Activated CD8-positive, alpha-beta T cell treated with anti-CD3 and anti-CD28 coated beads for 36 hours (primary cell): ENCODE measurements around the gene COMT. TPM values are rescaled to one million over a fixed set of nuclear protein-coding genes. Genes with fewer than 3 reads are reported as not detected.

Experiments
- ATAC-seq: fragments of 200-7000 bp; cut with Tn5 transposase; one replicate; pipeline ENCODE4 v1.10.0; 2021; ENCODE audit warnings: mild to moderate bottlenecking, moderate library complexity
- CTCF ChIA-PET: fragments of 350-600 bp; sonication (Branson Sonifier 250); formaldehyde crosslinking; loops from one replicate; lab custom pipeline; 2021; ENCODE audit warnings: antibody characterized with exemption; lab: Charles Lee
- POLR2A ChIA-PET: fragments of 350-600 bp; sonication (Branson Sonifier 250); formaldehyde crosslinking; loops from one replicate; lab custom pipeline; 2021; ENCODE audit warnings: antibody characterized with exemption; lab: Charles Lee
- DNase-seq: peaks from one replicate; pipeline ENCODE4 v3.0.0-alpha.2; 2020
- H3K27ac Mint-ChIP-seq: one replicate; pipeline ENCODE4 v1.8.0; 2021; ENCODE audit warnings: mild to moderate bottlenecking, mixed read lengths
- H3K27me3 Mint-ChIP-seq: one replicate; pipeline ENCODE4 v1.8.0; 2021; ENCODE audit warnings: mixed read lengths
- H3K36me3 Mint-ChIP-seq: one replicate; pipeline ENCODE4 v1.8.0; 2021; ENCODE audit warnings: low read depth, mixed read lengths
- H3K4me1 Mint-ChIP-seq: one replicate; pipeline ENCODE4 v1.8.0; 2021; ENCODE audit warnings: low read depth, mixed read lengths
- H3K4me3 Mint-ChIP-seq: one replicate; pipeline ENCODE4 v1.8.0; 2021; ENCODE audit warnings: mild to moderate bottlenecking, moderate library complexity, mixed read lengths
- H3K9me3 Mint-ChIP-seq: one replicate; pipeline ENCODE4 v1.8.0; 2021; ENCODE audit warnings: mixed read lengths
- CTCF ChIP-seq: fragments of 200-600 bp; IDR thresholded peaks from one replicate; pipeline ENCODE4 v1.8.0; 2022; ENCODE audit warnings: antibody characterized with exemption, mild to moderate bottlenecking
- intact Hi-C: fragments of 100-400 bp; cut with micrococcal nuclease; formaldehyde crosslinking; loops from one replicate; pipeline ENCODE4 v1.10.0; 2022
- total RNA-seq, 2 experiments: library from RNA; stranded (reverse); gene quantifications; one replicate each; pipeline ENCODE4 v1.2.3, GENCODE V29; 2021

COMT gene
- total RNA-seq, 2 experiments from 2014 or later, result 70.7 to 74.5 TPM

GRCh38 chr22:19943082-19944026 is 1.8 kb downstream of the COMT start:
- ChIA-PET POLR2A (interaction anchor here (0.6 to 2.3 kb wide), 6 partner anchors 11 to 357 kb away, joined by 3 to 7 read pairs (median 4); partner anchors contain the start of genes GNB1L and RTL10), CTCF (interaction anchor here (0.7 to 2.7 kb wide), 6 partner anchors 10 to 213 kb away, joined by 3 to 13 read pairs (median 4); no protein-coding TSS in a partner anchor)
- Mint-ChIP-seq H3K9me3 (no peaks in the 10 kb centered on the region), H3K27me3 (no peaks in the 10 kb centered on the region), H3K27ac (peak overlapping the region; percentile 96), H3K4me3 (peak overlapping the region; percentile 97), H3K4me1 (peaks cover 42% of the 10 kb centered on the region), H3K36me3 (peaks cover 27% of the 10 kb centered on the region)
- ATAC-seq, result no peak
- TF ChIP-seq CTCF, result no peak
- intact Hi-C loops, result no loop called here
- DNase-seq, result no peak

- POLR2A ChIA-PET, result interaction anchor here (1.1 kb wide), 1 partner anchor 38 kb away, joined by 4 read pairs; no protein-coding TSS in a partner anchor
- CTCF ChIA-PET, result interaction anchor here (0.7 to 2.5 kb wide), 20 partner anchors 9 to 224 kb away, joined by 3 to 21 read pairs (median 3); partner anchors contain the start of genes GP1BB and TANGO2
- ATAC-seq (no peak), DNase-seq (no peak)
- Mint-ChIP-seq H3K27ac (no peak overlapping the region), H3K36me3 (peaks cover 29% of the 10 kb centered on the region), H3K27me3 (no peaks in the 10 kb centered on the region), H3K4me1 (peaks cover 28% of the 10 kb centered on the region), H3K9me3 (no peaks in the 10 kb centered on the region), H3K4me3 (no peak overlapping the region)
- peak; percentile 7 for TF ChIP-seq CTCF
- intact Hi-C loops, result no loop called here
Observed at GRCh38 chr22:19948057-19948760, 6.6 kb downstream of the COMT start.

- intact Hi-C loops, result no loop called here
- H3K9me3 Mint-ChIP-seq, result no peaks in the 10 kb centered on the region
- no peak overlapping the region for H3K4me3 Mint-ChIP-seq
- H3K27me3 Mint-ChIP-seq, result no peaks in the 10 kb centered on the region
- POLR2A ChIA-PET, result no interaction called here
- ATAC-seq, result no peak
- no peak for DNase-seq
- H3K27ac Mint-ChIP-seq, result no peak overlapping the region
- peaks cover 26% of the 10 kb centered on the region for H3K4me1 Mint-ChIP-seq
- no peak for TF ChIP-seq CTCF
- peaks cover 19% of the 10 kb centered on the region for H3K36me3 Mint-ChIP-seq
- CTCF ChIA-PET, result interaction anchor here (0.8 to 0.9 kb wide), 3 partner anchors 19 to 227 kb away, joined by 3 read pairs; partner anchors contain the start of gene GP1BB
Observed at GRCh38 chr22:19951346-19951745, 9.8 kb downstream of the COMT start.

- ATAC-seq (peak; percentile 64), DNase-seq (no peak)
- ChIA-PET POLR2A (no interaction called here), CTCF (interaction anchor here (0.8 to 1.5 kb wide), 2 partner anchors 16 to 166 kb away, joined by 3 read pairs; no protein-coding TSS in a partner anchor)
- intact Hi-C loops, result no loop called here
- peak overlapping the region; percentile 52 for H3K27ac Mint-ChIP-seq
- H3K27me3 Mint-ChIP-seq, result no peaks in the 10 kb centered on the region
- H3K9me3 Mint-ChIP-seq, result no peaks in the 10 kb centered on the region
- peaks cover 12% of the 10 kb centered on the region for H3K4me1 Mint-ChIP-seq
- no peak for TF ChIP-seq CTCF
- peaks cover 7% of the 10 kb centered on the region for H3K36me3 Mint-ChIP-seq
- H3K4me3 Mint-ChIP-seq, result no peak overlapping the region
Observed at GRCh38 chr22:19955241-19956128, 13.9 kb downstream of the COMT start.
